K562 (cell line): Measurements from ENCODE around the gene PDHX. TPM values are rescaled to one million over a fixed set of nuclear protein-coding genes. Genes with fewer than 3 reads are reported as not detected.

Experiments used
- ATF7 ChIP-seq: fragments of 450-650 bp; IDR thresholded peaks from 2 replicates; pipeline ENCODE4 v1.7.1; 2014; ENCODE audit warnings: mild to moderate bottlenecking, moderate library complexity
- C11orf30 ChIP-seq: fragments of 450-650 bp; IDR thresholded peaks from 2 replicates; pipeline ENCODE4 v1.6.1; 2016; ENCODE audit warnings: low read depth, mild to moderate bottlenecking
- FOSL1 ChIP-seq: fragments of 200-800 bp; sonication (Bioruptor generic); conservative IDR thresholded peaks from 2 replicates; pipeline ENCODE4 v1.6.1; 2016; ENCODE audit warnings: missing genetic modification characterization, missing compliant biosample characterization
- KDM5B ChIP-seq: fragments of 200-600 bp; sonication (generic); IDR thresholded peaks from 2 replicates; pipeline ENCODE4 v1.6.1; 2012; ENCODE audit warnings: low read depth, mild to moderate bottlenecking, moderate library complexity, low read length, control low read depth, inconsistent platforms; ENCODE audit not compliant: insufficient replicate concordance
- LCOR ChIP-seq: sonication (generic); formaldehyde crosslinking; IDR thresholded peaks from 2 replicates; pipeline ENCODE4 v1.8.0; 2022; ENCODE audit warnings: mild to moderate bottlenecking, missing genetic modification reagents
- NKRF ChIP-seq: fragments of 450-650 bp; IDR thresholded peaks from 2 replicates; pipeline ENCODE4 v1.6.1; 2016; ENCODE audit warnings: borderline replicate concordance
- PHF21A ChIP-seq: fragments of 450-650 bp; IDR thresholded peaks from 2 replicates; pipeline ENCODE4 v1.6.1; 2017; ENCODE audit warnings: low read depth, borderline replicate concordance
- SIN3A ChIP-seq, 2 experiments: fragments of 150-350 bp in 1 of 2; IDR thresholded peaks; 2 replicates each; pipeline ENCODE4 v1.6.1; 2011 to 2016; ENCODE audit warnings: borderline replicate concordance in 2 of 2, low read depth in 2 of 2, low read length in 2 of 2, mild to moderate bottlenecking in 2 of 2, moderate library complexity in 2 of 2; ENCODE audit not compliant: control insufficient read depth in 1 of 2
- SMARCA4 ChIP-seq: fragments of 450-650 bp; IDR thresholded peaks from 2 replicates; pipeline ENCODE4 v1.6.1; 2016
- SRSF3 ChIP-seq: fragments of 200-400 bp; formaldehyde crosslinking; IDR thresholded peaks from 2 replicates; pipeline ENCODE4 v1.6.1; 2016; ENCODE audit warnings: mild to moderate bottlenecking, low read length, moderate library complexity; ENCODE audit not compliant: insufficient read depth
- STAG1 ChIP-seq: sonication (generic); formaldehyde crosslinking; IDR thresholded peaks from 2 replicates; pipeline ENCODE4 v1.5.0; 2020; ENCODE audit warnings: missing genetic modification reagents, borderline replicate concordance
- TAF9B ChIP-seq: fragments of 450-650 bp; IDR thresholded peaks from 2 replicates; pipeline ENCODE4 v1.6.1; 2018; ENCODE audit warnings: mild to moderate bottlenecking; ENCODE audit not compliant: partially characterized antibody
- ZKSCAN3 ChIP-seq: fragments of 250-450 bp; sonication (Bioruptor Pico); IDR thresholded peaks from 2 replicates; pipeline ENCODE4 v1.4.0; 2020
- ZNF143 ChIP-seq: sonication (generic); formaldehyde crosslinking; IDR thresholded peaks from 2 replicates; pipeline ENCODE4 v1.9.0; 2022; ENCODE audit warnings: mild to moderate bottlenecking, missing genetic modification reagents
- polyA plus RNA-seq, 8 experiments: library from polyadenylated mRNA; depleted of rRNA in 4 of 8; stranded (reverse) in 5 of 8; unstranded in 3 of 8; fragments of >200 nt; fragmentation: Nextera tagmentation in 2 of 8; fragmentation: Illumina TruSeq in 1 of 8; extraction: Ambion mirVana in 2 of 8; extraction: Trizol in 1 of 8; gene quantifications; 2 replicates each; pipeline versions ENCODE4 v1.2.1 to v1.2.3, GENCODE V29; 2011 to 2014; ENCODE audit warnings: inconsistent platforms in 1 of 8, missing spikeins in 1 of 8
- total RNA-seq, 7 experiments: library from RNA; depleted of rRNA in 6 of 7; stranded (reverse); fragments of >200 nt in 6 of 7; fragmentation: Illumina TruSeq in 2 of 7; extraction: Trizol in 2 of 7; gene quantifications; 2 replicates each; pipeline versions ENCODE4 v1.2.1 to v1.2.3, GENCODE V29; 2011 to 2021; ENCODE audit warnings: low replicate concordance in 1 of 7
- TF ChIP-seq, protein P1 (sequence below): IDR thresholded peaks from 3 replicates; pipeline ENCODE4 v1.6.1; 2011; ENCODE audit warnings: borderline replicate concordance, mild to moderate bottlenecking, moderate library complexity; ENCODE audit not compliant: insufficient read length; ENCODE audit errors: extremely low read depth

The PDHX gene
- total and polyA plus RNA-seq, 9 of the 15 experiments (the other 6 are each of a cell fraction or from before 2014, with no cell fraction given), result 20.8 to 43.5 (median 31.2) TPM

DNA sequence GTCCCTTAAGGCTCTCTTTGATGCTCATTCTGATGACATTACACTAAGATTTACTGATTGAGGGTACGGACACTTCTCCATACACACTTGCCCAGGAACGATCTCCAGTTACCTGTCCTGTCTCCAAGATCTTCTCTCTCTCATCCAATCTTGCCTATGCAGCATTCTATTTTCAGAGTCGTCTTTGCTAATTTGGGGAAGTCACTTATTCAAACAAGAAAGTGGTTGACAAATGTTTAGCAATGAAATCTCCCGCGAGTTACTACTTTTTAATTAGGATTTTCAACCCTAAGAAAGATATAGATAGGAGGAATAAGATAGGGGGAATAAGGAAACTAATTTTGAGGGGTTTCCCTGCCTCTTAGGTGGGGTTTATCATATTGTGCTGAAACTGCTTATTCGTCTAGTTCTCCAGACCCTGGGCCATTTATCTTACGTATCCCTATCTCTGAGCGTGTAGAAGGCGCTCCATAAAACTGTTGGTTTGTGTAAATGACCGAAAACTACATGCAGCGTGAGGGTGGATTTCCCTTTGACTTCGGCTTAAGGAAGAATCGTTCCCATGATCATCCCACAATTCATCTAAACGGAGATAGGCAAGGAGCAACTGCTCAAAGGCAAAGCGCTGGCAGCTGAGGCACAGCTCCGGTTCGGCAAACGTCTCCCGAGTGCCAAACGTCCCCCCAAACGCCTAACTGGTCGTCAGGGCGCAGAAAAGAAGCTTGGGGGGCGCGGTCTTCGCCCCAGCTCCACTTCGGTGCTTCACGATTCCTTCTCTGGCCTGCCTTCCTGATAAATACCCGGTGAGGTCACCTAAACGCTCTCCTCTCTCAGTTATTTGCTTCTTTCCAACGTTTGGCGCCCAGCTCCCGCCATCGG lies 1.0 kb upstream of the PDHX start (continued):
- TF ChIP-seq ATF7 (peak; percentile 28; the same call in 1 of the 2 replicates), SIN3A (IDR thresholded peaks at IDR 0.05; ENCODE audit: borderline replicate concordance in 2 of 2, control insufficient read depth in 1 of 2, low read depth in 2 of 2, low read length in 2 of 2) (0 out of 4 replicates have a peak, but pooled peaks of 1 of the 2 experiments have one; percentile 16), STAG1 (CRISPR knock-in tag) (0 out of 2 replicates have a peak, but pooled peaks have one; percentile 48), PHF21A (no peak), NKRF (0 out of 2 replicates have a peak, but pooled peaks have one; percentile 8), FOSL1 (tag) (peak; percentile 34; the same call in 1 of the 2 replicates), LCOR (peak; percentile 6; the same call in 1 of the 2 replicates), ZNF143 (CRISPR knock-in tag) (peak; percentile 48; the same call in 1 of the 2 replicates), ZKSCAN3 (CRISPR knock-in tag) (no peak), SRSF3 (0 out of 2 replicates have a peak, but pooled peaks have one; percentile 72), SMARCA4 (peak; percentile 17; the same call in 1 of the 2 replicates), TAF9B (peak; percentile 55), KDM5B (peak; percentile 21), C11orf30 (peak; percentile 43; the same call in 1 of the 2 replicates)
- TF ChIP-seq, protein P1, sequence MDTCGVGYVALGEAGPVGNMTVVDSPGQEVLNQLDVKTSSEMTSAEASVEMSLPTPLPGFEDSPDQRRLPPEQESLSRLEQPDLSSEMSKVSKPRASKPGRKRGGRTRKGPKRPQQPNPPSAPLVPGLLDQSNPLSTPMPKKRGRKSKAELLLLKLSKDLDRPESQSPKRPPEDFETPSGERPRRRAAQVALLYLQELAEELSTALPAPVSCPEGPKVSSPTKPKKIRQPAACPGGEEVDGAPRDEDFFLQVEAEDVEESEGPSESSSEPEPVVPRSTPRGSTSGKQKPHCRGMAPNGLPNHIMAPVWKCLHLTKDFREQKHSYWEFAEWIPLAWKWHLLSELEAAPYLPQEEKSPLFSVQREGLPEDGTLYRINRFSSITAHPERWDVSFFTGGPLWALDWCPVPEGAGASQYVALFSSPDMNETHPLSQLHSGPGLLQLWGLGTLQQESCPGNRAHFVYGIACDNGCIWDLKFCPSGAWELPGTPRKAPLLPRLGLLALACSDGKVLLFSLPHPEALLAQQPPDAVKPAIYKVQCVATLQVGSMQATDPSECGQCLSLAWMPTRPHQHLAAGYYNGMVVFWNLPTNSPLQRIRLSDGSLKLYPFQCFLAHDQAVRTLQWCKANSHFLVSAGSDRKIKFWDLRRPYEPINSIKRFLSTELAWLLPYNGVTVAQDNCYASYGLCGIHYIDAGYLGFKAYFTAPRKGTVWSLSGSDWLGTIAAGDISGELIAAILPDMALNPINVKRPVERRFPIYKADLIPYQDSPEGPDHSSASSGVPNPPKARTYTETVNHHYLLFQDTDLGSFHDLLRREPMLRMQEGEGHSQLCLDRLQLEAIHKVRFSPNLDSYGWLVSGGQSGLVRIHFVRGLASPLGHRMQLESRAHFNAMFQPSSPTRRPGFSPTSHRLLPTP, result no peak
